ENCODE results near the gene GARS1.

DNA sequence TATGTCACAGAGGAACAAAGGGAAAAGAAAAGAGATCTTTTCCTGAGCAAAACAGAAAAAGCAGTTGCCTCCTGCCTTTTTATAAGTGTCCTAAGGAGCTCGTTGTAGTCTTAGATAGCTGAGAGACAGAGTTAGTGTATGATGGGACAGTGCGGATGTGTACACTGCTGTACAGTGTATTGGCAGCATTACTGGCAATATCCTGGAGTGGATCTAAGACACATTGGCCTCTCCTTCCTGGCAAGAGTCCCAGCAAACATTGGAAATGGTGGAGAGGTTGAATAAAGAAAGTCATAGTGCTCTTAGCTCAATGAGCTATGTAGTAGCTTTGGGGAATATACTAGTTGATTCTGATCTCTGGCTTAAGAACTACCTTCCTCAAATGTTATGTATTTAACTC is 22.7 kb downstream of the GARS1 start:
- TF ChIP-seq, protein P1, sequence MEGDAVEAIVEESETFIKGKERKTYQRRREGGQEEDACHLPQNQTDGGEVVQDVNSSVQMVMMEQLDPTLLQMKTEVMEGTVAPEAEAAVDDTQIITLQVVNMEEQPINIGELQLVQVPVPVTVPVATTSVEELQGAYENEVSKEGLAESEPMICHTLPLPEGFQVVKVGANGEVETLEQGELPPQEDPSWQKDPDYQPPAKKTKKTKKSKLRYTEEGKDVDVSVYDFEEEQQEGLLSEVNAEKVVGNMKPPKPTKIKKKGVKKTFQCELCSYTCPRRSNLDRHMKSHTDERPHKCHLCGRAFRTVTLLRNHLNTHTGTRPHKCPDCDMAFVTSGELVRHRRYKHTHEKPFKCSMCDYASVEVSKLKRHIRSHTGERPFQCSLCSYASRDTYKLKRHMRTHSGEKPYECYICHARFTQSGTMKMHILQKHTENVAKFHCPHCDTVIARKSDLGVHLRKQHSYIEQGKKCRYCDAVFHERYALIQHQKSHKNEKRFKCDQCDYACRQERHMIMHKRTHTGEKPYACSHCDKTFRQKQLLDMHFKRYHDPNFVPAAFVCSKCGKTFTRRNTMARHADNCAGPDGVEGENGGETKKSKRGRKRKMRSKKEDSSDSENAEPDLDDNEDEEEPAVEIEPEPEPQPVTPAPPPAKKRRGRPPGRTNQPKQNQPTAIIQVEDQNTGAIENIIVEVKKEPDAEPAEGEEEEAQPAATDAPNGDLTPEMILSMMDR (conservative IDR thresholded peaks at IDR 0.05 in 1 of 2, IDR thresholded peaks at IDR 0.05 in 1 of 2; ENCODE audit: low read depth in 1 of 2, low read length in 2 of 2) = no peak
- no peak for TF ChIP-seq EZH2 (IDR thresholded peaks at IDR 0.05; ENCODE audit: low read length, missing control alignments)

All from fibroblast of lung (primary cell).